Smooth muscle cell (in vitro differentiated cells): ENCODE measurements around the gene ACHE. TPM values are rescaled to one million over a fixed set of nuclear protein-coding genes. Genes with fewer than 3 reads are reported as not detected.

ENCODE experiments used
- DNase-seq: peaks from one replicate; lab custom pipeline; 2025; ENCODE audit not compliant: unreplicated experiment; lab: John Stamatoyannopoulos, UW
- H2AFZ ChIP-seq: fragments of 200-600 bp; sonication (generic); 2 replicates; pipeline ENCODE4 v1.6.0; 2016; ENCODE audit warnings: antibody characterized with exemption, low read depth, mild to moderate bottlenecking
- H3F3A ChIP-seq: fragments of 200-600 bp; sonication (generic); 2 replicates; pipeline ENCODE4 v1.6.0; 2017; ENCODE audit warnings: antibody characterized with exemption, low read depth
- H3K27ac ChIP-seq: fragments of 200-600 bp; sonication (generic); 2 replicates; pipeline ENCODE4 v1.5.1; 2016; ENCODE audit warnings: low read depth, mild to moderate bottlenecking
- H3K27me3 ChIP-seq: fragments of 200-600 bp; sonication (generic); 2 replicates; pipeline ENCODE4 v1.6.1; 2016; ENCODE audit warnings: low read depth, mild to moderate bottlenecking
- H3K36me3 ChIP-seq: fragments of 200-600 bp; sonication (generic); 2 replicates; pipeline ENCODE4 v1.5.1; 2016; ENCODE audit warnings: low read depth
- H3K4me1 ChIP-seq: fragments of 200-600 bp; sonication (generic); 2 replicates; pipeline ENCODE4 v1.5.1; 2016; ENCODE audit warnings: low read depth
- H3K4me2 ChIP-seq: fragments of 200-600 bp; sonication (generic); 2 replicates; pipeline ENCODE4 v1.6.0; 2016; ENCODE audit warnings: mild to moderate bottlenecking
- H3K4me3 ChIP-seq: fragments of 200-600 bp; sonication (generic); 2 replicates; pipeline ENCODE4 v1.5.1; 2016; ENCODE audit warnings: mild to moderate bottlenecking
- H3K79me2 ChIP-seq: fragments of 200-600 bp; sonication (generic); 2 replicates; pipeline ENCODE4 v1.6.0; 2016; ENCODE audit warnings: low read depth, mild to moderate bottlenecking
- H3K9ac ChIP-seq: fragments of 200-600 bp; sonication (generic); 2 replicates; pipeline ENCODE4 v1.6.0; 2016; ENCODE audit warnings: low read depth
- H3K9me3 ChIP-seq: fragments of 200-600 bp; sonication (generic); replicated peaks from 2 replicates; pipeline ENCODE4 v1.5.1; 2016; ENCODE audit warnings: low read depth
- H4K20me1 ChIP-seq: fragments of 200-600 bp; sonication (generic); 2 replicates; pipeline ENCODE4 v1.6.0; 2016; ENCODE audit warnings: low read depth
- WGBS: methylation state at CpG from one replicate; pipeline ENCODE4 v1.1.7; 2016; ENCODE audit warnings: low lambda C conversion rate; 5-methylcytosine and 5-hydroxymethylcytosine counted together
- polyA plus RNA-seq: library from polyadenylated mRNA; unstranded; fragments of >200 nt; fragmentation: Nextera tagmentation; extraction: Ambion mirVana; gene quantifications from 2 replicates; pipeline ENCODE4 v1.2.1, GENCODE V29; 2016
- total RNA-seq: library from RNA; depleted of rRNA; stranded (reverse); fragments of >200 nt; gene quantifications from 2 replicates; pipeline ENCODE4 v1.2.3, GENCODE V29; 2014
- TF ChIP-seq, protein P1 (sequence below): fragments of 200-600 bp; sonication (generic); IDR thresholded peaks from 2 replicates; pipeline ENCODE4 v1.5.1; 2017; ENCODE audit warnings: borderline replicate concordance, mild to moderate bottlenecking, antibody characterized with exemption; ENCODE audit not compliant: insufficient read depth, poor library complexity, severe bottlenecking

Gene ACHE
- total and polyA plus RNA-seq, 2 experiments from 2014 or later: 2.6 to 3.5 TPM

- Histone ChIP-seq H3K4me3 (no peak overlapping the region), H3K27ac (no peak overlapping the region), H3K9ac (no peak overlapping the region), H3F3A (peaks cover 4% of the 10 kb centered on the region), H3K4me2 (no peak overlapping the region), H4K20me1 (peaks cover 80% of the 10 kb centered on the region), H3K9me3 (no peaks in the 10 kb centered on the region), H3K27me3 (no peaks in the 10 kb centered on the region), H3K4me1 (peaks cover 20% of the 10 kb centered on the region), H3K36me3 (peaks cover 11% of the 10 kb centered on the region), H3K79me2 (peaks cover 72% of the 10 kb centered on the region), H2AFZ (no peak overlapping the region)
- TF ChIP-seq, protein P1, sequence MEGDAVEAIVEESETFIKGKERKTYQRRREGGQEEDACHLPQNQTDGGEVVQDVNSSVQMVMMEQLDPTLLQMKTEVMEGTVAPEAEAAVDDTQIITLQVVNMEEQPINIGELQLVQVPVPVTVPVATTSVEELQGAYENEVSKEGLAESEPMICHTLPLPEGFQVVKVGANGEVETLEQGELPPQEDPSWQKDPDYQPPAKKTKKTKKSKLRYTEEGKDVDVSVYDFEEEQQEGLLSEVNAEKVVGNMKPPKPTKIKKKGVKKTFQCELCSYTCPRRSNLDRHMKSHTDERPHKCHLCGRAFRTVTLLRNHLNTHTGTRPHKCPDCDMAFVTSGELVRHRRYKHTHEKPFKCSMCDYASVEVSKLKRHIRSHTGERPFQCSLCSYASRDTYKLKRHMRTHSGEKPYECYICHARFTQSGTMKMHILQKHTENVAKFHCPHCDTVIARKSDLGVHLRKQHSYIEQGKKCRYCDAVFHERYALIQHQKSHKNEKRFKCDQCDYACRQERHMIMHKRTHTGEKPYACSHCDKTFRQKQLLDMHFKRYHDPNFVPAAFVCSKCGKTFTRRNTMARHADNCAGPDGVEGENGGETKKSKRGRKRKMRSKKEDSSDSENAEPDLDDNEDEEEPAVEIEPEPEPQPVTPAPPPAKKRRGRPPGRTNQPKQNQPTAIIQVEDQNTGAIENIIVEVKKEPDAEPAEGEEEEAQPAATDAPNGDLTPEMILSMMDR: no peak
- WGBS: 93% methylated on average over 6 of the region's 6 CpGs
- DNase-seq: no peak
Measured at GRCh38 chr7:100878685-100879084, 17.0 kb downstream of the ACHE start.

DNA sequence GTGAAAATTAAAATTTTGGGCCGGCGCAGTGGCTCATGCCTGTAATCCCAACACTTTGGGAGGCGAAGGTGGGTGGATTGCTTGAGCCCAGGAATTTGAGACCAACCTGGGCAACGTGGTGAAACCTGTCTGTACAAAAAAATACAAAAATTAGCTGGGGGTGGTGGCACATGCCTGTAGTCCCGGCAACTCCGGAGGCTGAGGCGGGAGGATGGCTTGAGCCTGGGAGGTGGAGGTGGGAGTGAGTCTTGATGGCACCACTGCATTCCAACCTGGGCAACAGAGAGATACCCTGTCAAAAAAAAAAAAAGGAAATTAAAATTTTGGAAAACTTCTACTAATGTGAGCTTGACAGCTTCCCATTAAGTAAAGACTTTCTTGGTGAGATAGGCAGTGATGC is 17.7 kb downstream of the ACHE start:
- H3K4me1 ChIP-seq: peaks cover 20% of the 10 kb centered on the region
- H3K36me3 ChIP-seq: peaks cover 11% of the 10 kb centered on the region

GRCh38 chr7:100875356-100875751 is 20.3 kb downstream of the ACHE start:
- H3K4me2 ChIP-seq: peak overlapping the region; percentile 90
- no peak for DNase-seq
- H3K79me2 ChIP-seq: peaks cover 54% of the 10 kb centered on the region
- TF ChIP-seq, protein P1: no peak
- peaks cover 50% of the 10 kb centered on the region for H4K20me1 ChIP-seq
- H3K9me3 ChIP-seq: no peaks in the 10 kb centered on the region
- H3K9ac ChIP-seq: peak overlapping the region; percentile 98
- H3K4me3 ChIP-seq: peak overlapping the region; percentile 100
- H2AFZ ChIP-seq: peak overlapping the region; percentile 77
- peaks cover 20% of the 10 kb centered on the region for H3K4me1 ChIP-seq
- H3K27ac ChIP-seq: peak overlapping the region; percentile 97
- under 1% methylated on average over 26 of the region's 39 CpGs for WGBS
- H3K27me3 ChIP-seq: no peaks in the 10 kb centered on the region
- H3K36me3 ChIP-seq: peaks cover 11% of the 10 kb centered on the region
- peaks cover 10% of the 10 kb centered on the region for H3F3A ChIP-seq

More for the DNA sequence above, 17.7 kb downstream of the ACHE start:
- TF ChIP-seq, protein P1: no peak
- peaks cover 73% of the 10 kb centered on the region for H4K20me1 ChIP-seq
- WGBS: 85% methylated on average over 7 of the region's 7 CpGs
- no peaks in the 10 kb centered on the region for H3K27me3 ChIP-seq
- no peak overlapping the region for H3K27ac ChIP-seq
- H3K9me3 ChIP-seq: no peaks in the 10 kb centered on the region
- H3K4me2 ChIP-seq: no peak overlapping the region
- H3F3A ChIP-seq: peaks cover 9% of the 10 kb centered on the region
- no peak for DNase-seq
- H3K79me2 ChIP-seq: peaks cover 71% of the 10 kb centered on the region
- no peak overlapping the region for H3K9ac ChIP-seq
- no peak overlapping the region for H2AFZ ChIP-seq
- no peak overlapping the region for H3K4me3 ChIP-seq
